Activated CD4-positive, alpha-beta T cell treated with anti-CD3 and anti-CD28 coated beads for 48 hours (primary cell): ENCODE measurements around the gene IL3RA.
"Not testable (repeated sequence)": the region's sequence is repeated elsewhere in the genome, so short reads cannot be mapped to it uniquely, and the experiment has no call there.

Source experiments
- DNase-seq: peaks from one replicate; pipeline ENCODE4 v3.0.0-alpha.2; 2020

IL3RA gene

GRCh38 chrX:1400742-1401471 lies 64.3 kb downstream of the IL3RA start:
- no peak for DNase-seq

GRCh38 chrX:1401611-1402430 lies 65.2 kb downstream of the IL3RA start:
- DNase-seq = peak; percentile 2

- peak; percentile 1 for DNase-seq
Measured at GRCh38 chrX:1403228-1403627, 66.6 kb downstream of the IL3RA start.

GRCh38 chrX:1403867-1404266 lies 67.3 kb downstream of the IL3RA start:
- not testable (repeated sequence) for DNase-seq

GRCh38 chrX:1405769-1406168 lies 69.2 kb downstream of the IL3RA start:
- not testable (repeated sequence) for DNase-seq

GRCh38 chrX:1407035-1407434 lies 70.5 kb downstream of the IL3RA start:
- no peak for DNase-seq

- peak; percentile 1 for DNase-seq
Measured at GRCh38 chrX:1411326-1411725, 74.7 kb downstream of the IL3RA start.

GRCh38 chrX:1412551-1413161 lies 76.1 kb downstream of the IL3RA start:
- peak; percentile 2 for DNase-seq

- no peak for DNase-seq
Measured at GRCh38 chrX:1416327-1416784, 79.8 kb downstream of the IL3RA start.

- peak; percentile 1 for DNase-seq
Measured at GRCh38 chrX:1416965-1417760, 80.6 kb downstream of the IL3RA start.

GRCh38 chrX:1417921-1418771 lies 81.6 kb downstream of the IL3RA start:
- peak; percentile 3 for DNase-seq

GRCh38 chrX:1418901-1419544 lies 82.4 kb downstream of the IL3RA start:
- DNase-seq = peak; percentile 3

- peak; percentile 2 for DNase-seq
Measured at GRCh38 chrX:1419545-1420355, 83.2 kb downstream of the IL3RA start.

GRCh38 chrX:1420371-1420770 lies 83.8 kb downstream of the IL3RA start:
- DNase-seq = peak; percentile 2

- DNase-seq = peak; percentile 2
Measured at GRCh38 chrX:1421433-1422134, 85.0 kb downstream of the IL3RA start.

- no peak for DNase-seq
Measured at GRCh38 chrX:1422135-1422465, 85.5 kb downstream of the IL3RA start.

- DNase-seq = peak; percentile 1
Measured at GRCh38 chrX:1423215-1423614, 86.6 kb downstream of the IL3RA start.

- DNase-seq = peak; percentile 1
Measured at GRCh38 chrX:1424147-1424851, 87.7 kb downstream of the IL3RA start.

GRCh38 chrX:1425381-1425780 lies 88.8 kb downstream of the IL3RA start:
- peak; percentile 1 for DNase-seq
